Esophagus squamous epithelium (tissue), 4 donors: ENCODE measurements around the gene ERG28.

Experiments used
- CTCF ChIP-seq, 6 experiments: fragments of 450-650 bp in 4 of 6; fragments of 200-600 bp in 2 of 6; sonication (generic) in 2 of 6; IDR thresholded peaks; one replicate each; pipeline ENCODE4 v1.5.1; 2016 to 2019; ENCODE audit warnings: antibody characterized with exemption in 6 of 6, mild to moderate bottlenecking in 4 of 6, moderate library complexity in 4 of 6
- POLR2A ChIP-seq, 4 donors: fragments of 450-650 bp; IDR thresholded peaks; one replicate each; pipeline ENCODE4 v1.6.1; 2017; ENCODE audit warnings: antibody characterized with exemption in 4 of 4, mild to moderate bottlenecking in 4 of 4, moderate library complexity in 3 of 4

DNA sequence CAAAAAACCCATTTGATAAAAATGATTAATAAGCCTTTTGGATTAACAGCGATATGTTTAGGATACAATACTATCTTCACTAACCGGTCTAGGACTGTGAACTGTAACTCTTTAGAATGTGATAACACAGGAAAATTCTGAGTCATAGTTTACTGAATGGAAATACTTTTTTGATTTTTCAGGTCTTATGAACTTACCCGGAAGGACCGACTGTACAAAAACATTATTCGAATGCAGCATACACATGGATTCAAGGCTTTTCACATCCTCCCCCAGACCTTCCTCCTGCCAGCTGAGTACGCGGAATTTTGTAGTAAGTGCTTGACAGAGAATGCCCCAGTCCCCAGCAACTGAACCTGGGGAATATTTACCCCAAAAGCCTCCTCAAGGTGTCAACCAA lies 29.3 kb upstream of the ERG28 start:
- TF ChIP-seq CTCF (IDR thresholded peaks at IDR 0.05) = no peak
- no peak for TF ChIP-seq POLR2A (IDR thresholded peaks at IDR 0.05)
